Body of pancreas (tissue), 4 donors: Measurements from ENCODE around the gene PNMA1. TPM values are rescaled to one million over a fixed set of nuclear protein-coding genes. Genes with fewer than 3 reads are reported as not detected.

Experiments used
- ATAC-seq: fragments of 150-250 bp; one replicate; pipeline ENCODE4 v1.9.1; 2016
- DNase-seq, 4 donors: peaks; one replicate each; pipeline ENCODE4 v3.0.0-alpha.2; 2019
- H3K27ac ChIP-seq, 4 donors: fragments of 200-600 bp; sonication (generic); 1 replicate in 3 of 4; 2 replicates in 1 of 4; pipeline versions ENCODE4 v1.5.1 to v1.6.1; 2016 to 2019; ENCODE audit warnings: mild to moderate bottlenecking in 1 of 4, mixed read lengths in 1 of 4, moderate library complexity in 1 of 4
- H3K27me3 ChIP-seq, 2 donors: fragments of 200-600 bp; sonication (generic); one replicate each; pipeline ENCODE4 v1.6.0; 2016; ENCODE audit warnings: mild to moderate bottlenecking in 1 of 2
- H3K36me3 ChIP-seq, 2 donors: fragments of 200-600 bp; sonication (generic); replicated peaks in 1 of 2; 2 replicates each; pipeline ENCODE4 v1.5.1; 2016; ENCODE audit warnings: low read depth in 2 of 2; ENCODE audit not compliant: insufficient read depth in 1 of 2
- H3K4me1 ChIP-seq: fragments of 200-600 bp; sonication (generic); one replicate; pipeline ENCODE4 v1.6.0; 2016
- H3K4me3 ChIP-seq, 2 donors: fragments of 200-600 bp; sonication (generic); 1 replicate in 1 of 2; 2 replicates in 1 of 2; pipeline ENCODE4 v1.5.1; 2016 to 2019
- H3K9me3 ChIP-seq, 3 donors: fragments of 200-600 bp; sonication (generic); 1 replicate in 2 of 3; 2 replicates in 1 of 3; pipeline ENCODE4 v1.5.1; 2016
- CTCF ChIP-seq, 7 experiments: fragments of 450-650 bp in 4 of 7; fragments of 200-600 bp in 3 of 7; sonication (generic) in 3 of 7; IDR thresholded peaks; one replicate each; pipeline ENCODE4 v1.5.1; 2016 to 2019; ENCODE audit warnings: antibody characterized with exemption in 7 of 7
- POLR2A ChIP-seq, 3 donors: fragments of 450-650 bp; IDR thresholded peaks; one replicate each; pipeline ENCODE4 v1.6.1; 2016; ENCODE audit warnings: antibody characterized with exemption in 3 of 3, mild to moderate bottlenecking in 2 of 3
- WGBS, 2 donors: methylation state at CpG; one replicate each; pipeline ENCODE4 v1.1.5; 2017; 5-methylcytosine and 5-hydroxymethylcytosine counted together
- intact Hi-C: fragments of 100-400 bp; cut with DNase I; formaldehyde crosslinking; loops from one replicate; pipeline ENCODE4 v1.15.1; 2023
- total RNA-seq, 2 donors: library from RNA; depleted of rRNA; stranded (reverse); fragments of >200 nt; gene quantifications; one replicate each; pipeline ENCODE4 v1.1.0, GENCODE V29; 2016

PNMA1 gene
- total RNA-seq, 2 donors from 2014 or later, result 5.7 to 6.9 TPM

GRCh38 chr14:73760598-73761586 lies 46.7 kb upstream of the PNMA1 start:
- no peaks in the 10 kb centered on the region for H3K9me3 ChIP-seq
- H3K4me3 ChIP-seq, result no peak overlapping the region
- WGBS, 2 donors, result 46 to 54% methylated on average over 13 of the region's 13 CpGs
- DNase-seq (no peak), ATAC-seq (no peak)
- H3K27me3 ChIP-seq, result no peaks in the 10 kb centered on the region
- intact Hi-C loops, result no loop called here
- peak overlapping the region; percentile 94 to 100 (median 100) for H3K27ac ChIP-seq
- TF ChIP-seq CTCF (IDR thresholded peaks at IDR 0.05) (no peak), POLR2A (IDR thresholded peaks at IDR 0.05) (no peak)
- H3K36me3 ChIP-seq, result no peaks in the 10 kb centered on the region
- H3K4me1 ChIP-seq, result peaks cover 87% of the 10 kb centered on the region

- Histone ChIP-seq H3K4me1 (peaks cover 87% of the 10 kb centered on the region), H3K4me3 (no peak overlapping the region), H3K36me3 (no peaks in the 10 kb centered on the region), H3K9me3 (no peaks in the 10 kb centered on the region), H3K27me3 (no peaks in the 10 kb centered on the region), H3K27ac (peak overlapping the region; percentile 96 to 100 (median 100))
- ATAC-seq (peak; percentile 84), DNase-seq (peak; percentile 96 to 98 (median 98))
- intact Hi-C loops, result loop anchor here (5.0 kb wide), 1 partner anchor 32 kb away; no protein-coding TSS in a partner anchor
- peak; percentile 95 to 98 (median 96) for TF ChIP-seq POLR2A (IDR thresholded peaks at IDR 0.05)
- peak in 4 of 7 experiments; percentile 7 to 30 (median 25) for TF ChIP-seq CTCF (IDR thresholded peaks at IDR 0.05)
- 0 to 1% methylated on average over 4 to 86 of the region's 93 CpGs for WGBS, 2 donors
Observed at GRCh38 chr14:73759714-73760597, 45.8 kb upstream of the PNMA1 start.

- Histone ChIP-seq H3K4me1 (peaks cover 87% of the 10 kb centered on the region), H3K36me3 (no peaks in the 10 kb centered on the region), H3K27me3 (no peaks in the 10 kb centered on the region), H3K27ac (peak overlapping the region; percentile 96 to 100 (median 100)), H3K9me3 (no peaks in the 10 kb centered on the region), H3K4me3 (peak overlapping the region; percentile 14 to 45)
- 1% methylated on average over 56 of the region's 71 CpGs; no CpG with 5 or more reads in 1 of the 2 donors for WGBS, 2 donors
- peak; percentile 61 to 68 (median 64) for DNase-seq
- ATAC-seq, result peak; percentile 18
- intact Hi-C loops, result loop anchor here (5.0 kb wide), 1 partner anchor 33 kb away; no protein-coding TSS in a partner anchor
- TF ChIP-seq POLR2A (IDR thresholded peaks at IDR 0.05) (peak in 1 of 3 donors; percentile 9), CTCF (IDR thresholded peaks at IDR 0.05) (no peak)
Observed at GRCh38 chr14:73759183-73759713, 45.1 kb upstream of the PNMA1 start.

GRCh38 chr14:73758392-73759182 lies 44.4 kb upstream of the PNMA1 start:
- intact Hi-C loops, result loop anchor here (5.0 kb wide), 1 partner anchor 34 kb away; no protein-coding TSS in a partner anchor

More at GRCh38 chr14:73758392-73759182, 44.4 kb upstream of the PNMA1 start:
- no peaks in the 10 kb centered on the region for H3K36me3 ChIP-seq
- WGBS, 2 donors, result 0 to 6% methylated on average over 1 to 49 of the region's 49 CpGs
- H3K27ac ChIP-seq, result peak overlapping the region; percentile 96 to 100 (median 100)
- H3K4me3 ChIP-seq, result peak overlapping the region; percentile 14 to 45
- no peaks in the 10 kb centered on the region for H3K27me3 ChIP-seq
- ATAC-seq (peak; percentile 7), DNase-seq (peak; percentile 80 to 89 (median 84))
- peak in 2 of 3 donors; percentile 57 to 64 for TF ChIP-seq POLR2A (IDR thresholded peaks at IDR 0.05)
- peak; percentile 48 to 72 (median 69) for TF ChIP-seq CTCF (IDR thresholded peaks at IDR 0.05)
- H3K9me3 ChIP-seq, result no peaks in the 10 kb centered on the region
- peaks cover 87% of the 10 kb centered on the region for H3K4me1 ChIP-seq
